K562 (cell line): ENCODE results near the gene SYNJ2. TPM values are rescaled to one million over a fixed set of nuclear protein-coding genes. Genes with fewer than 3 reads are reported as not detected.

ENCODE experiments used
- ADNP ChIP-seq: fragments of 200-800 bp; sonication (Bioruptor generic); IDR thresholded peaks from 2 replicates; pipeline ENCODE4 v1.6.1; 2016; ENCODE audit warnings: missing genetic modification characterization, missing compliant biosample characterization
- CBX8 ChIP-seq: fragments of 200-600 bp; sonication (generic); IDR thresholded peaks from 2 replicates; pipeline ENCODE4 v1.6.1; 2012; ENCODE audit warnings: borderline replicate concordance, mixed run types, low read depth, mild to moderate bottlenecking, moderate library complexity, mixed read lengths, low read length, control low read depth, inconsistent platforms; ENCODE audit not compliant: poor library complexity, severe bottlenecking; ENCODE audit errors: extremely low read depth
- COPS2 ChIP-seq: fragments of 450-650 bp; conservative IDR thresholded peaks from 2 replicates; pipeline ENCODE4 v1.6.1; 2016; ENCODE audit warnings: mild to moderate bottlenecking, moderate library complexity
- CTBP1 ChIP-seq: fragments of 450-650 bp; IDR thresholded peaks from 2 replicates; pipeline ENCODE4 v1.6.1; 2016; ENCODE audit warnings: borderline replicate concordance
- ELF4 ChIP-seq: fragments of 450-650 bp; formaldehyde crosslinking; IDR thresholded peaks from 2 replicates; pipeline ENCODE4 v1.4.0; 2022; ENCODE audit warnings: missing genetic modification characterization
- FOS ChIP-seq: IDR thresholded peaks from 3 replicates; pipeline ENCODE4 v1.6.1; 2011; ENCODE audit not compliant: insufficient read length; ENCODE audit errors: extremely low read depth
- FOXJ3 ChIP-seq: sonication (generic); formaldehyde crosslinking; IDR thresholded peaks from 2 replicates; pipeline ENCODE4 v1.4.0; 2020; ENCODE audit warnings: mild to moderate bottlenecking, missing genetic modification reagents
- HDAC2 ChIP-seq: fragments of 450-650 bp; IDR thresholded peaks from 2 replicates; pipeline ENCODE4 v1.6.1; 2016; ENCODE audit warnings: mild to moderate bottlenecking
- HIVEP1 ChIP-seq: fragments of 250-450 bp; sonication (Bioruptor Pico); IDR thresholded peaks from 2 replicates; pipeline ENCODE4 v1.4.0; 2020; ENCODE audit warnings: mild to moderate bottlenecking
- HSF4 ChIP-seq: fragments of 250-450 bp; sonication (Bioruptor Pico); IDR thresholded peaks from 2 replicates; pipeline ENCODE4 v2.1.2; 2022; ENCODE audit warnings: mild to moderate bottlenecking, moderate library complexity, borderline replicate concordance
- MAFK ChIP-seq: IDR thresholded peaks from 2 replicates; pipeline ENCODE4 v1.6.1; 2011; ENCODE audit warnings: low read length, improper control_type of control experiment
- MAZ ChIP-seq, 2 experiments: fragments of 450-650 bp in 1 of 2; sonication (generic) in 1 of 2; formaldehyde crosslinking; IDR thresholded peaks in 1 of 2; conservative IDR thresholded peaks in 1 of 2; 2 replicates each; pipeline versions ENCODE4 v1.4.0 to v1.5.0; 2020; ENCODE audit warnings: mild to moderate bottlenecking in 1 of 2, missing genetic modification reagents in 1 of 2
- RBM25 ChIP-seq: fragments of 200-400 bp; formaldehyde crosslinking; IDR thresholded peaks from 2 replicates; pipeline ENCODE4 v1.6.1; 2018; ENCODE audit warnings: low read length, low read depth, moderate library complexity; ENCODE audit not compliant: severe bottlenecking
- RCOR1 ChIP-seq, 2 experiments: IDR thresholded peaks; 2 replicates each; pipeline ENCODE4 v1.6.1; 2012; ENCODE audit warnings: low read depth in 2 of 2, low read length in 2 of 2, borderline replicate concordance in 1 of 2, improper control_type of control experiment in 1 of 2
- SAFB ChIP-seq: fragments of 200-400 bp; formaldehyde crosslinking; IDR thresholded peaks from 2 replicates; pipeline ENCODE4 v1.6.1; 2017; ENCODE audit warnings: low read depth, low read length, borderline replicate concordance
- SRSF7 ChIP-seq: fragments of 200-400 bp; formaldehyde crosslinking; optimal IDR thresholded peaks from 2 replicates; pipeline ENCODE3; 2017; ENCODE audit warnings: mild to moderate bottlenecking, low read depth, low read length
- ZBTB7A ChIP-seq: IDR thresholded peaks from 2 replicates; pipeline ENCODE4 v1.6.1; 2011; ENCODE audit warnings: low read depth, mild to moderate bottlenecking, low read length, moderate library complexity, borderline replicate concordance; ENCODE audit not compliant: control insufficient read depth
- ZNF589 ChIP-seq: fragments of 200-800 bp; sonication (Bioruptor generic); IDR thresholded peaks from 2 replicates; pipeline ENCODE4 v1.6.1; 2016; ENCODE audit warnings: low read depth, missing genetic modification characterization, missing compliant biosample characterization
- ZNF707 ChIP-seq: fragments of 250-450 bp; sonication (Bioruptor Pico); conservative IDR thresholded peaks from 2 replicates; pipeline ENCODE4 v1.8.0; 2022; ENCODE audit warnings: inconsistent platforms, mild to moderate bottlenecking, moderate library complexity
- polyA plus RNA-seq, 8 experiments: library from polyadenylated mRNA; depleted of rRNA in 4 of 8; stranded (reverse) in 5 of 8; unstranded in 3 of 8; fragments of >200 nt; fragmentation: Nextera tagmentation in 2 of 8; fragmentation: Illumina TruSeq in 1 of 8; extraction: Ambion mirVana in 2 of 8; extraction: Trizol in 1 of 8; gene quantifications; 2 replicates each; pipeline versions ENCODE4 v1.2.1 to v1.2.3, GENCODE V29; 2011 to 2014; ENCODE audit warnings: inconsistent platforms in 1 of 8, missing spikeins in 1 of 8
- total RNA-seq, 7 experiments: library from RNA; depleted of rRNA in 6 of 7; stranded (reverse); fragments of >200 nt in 6 of 7; fragmentation: Illumina TruSeq in 2 of 7; extraction: Trizol in 2 of 7; gene quantifications; 2 replicates each; pipeline versions ENCODE4 v1.2.1 to v1.2.3, GENCODE V29; 2011 to 2021; ENCODE audit warnings: low replicate concordance in 1 of 7
- TF ChIP-seq, protein P1 (sequence below): fragments of 450-650 bp; IDR thresholded peaks from 2 replicates; pipeline ENCODE4 v1.6.1; 2017; ENCODE audit warnings: antibody characterized with exemption, mild to moderate bottlenecking
- TF ChIP-seq, protein P2 (sequence below): fragments of 250-450 bp; sonication (Bioruptor Pico); IDR thresholded peaks from 2 replicates; pipeline ENCODE4 v1.4.0; 2020; ENCODE audit warnings: mild to moderate bottlenecking, moderate library complexity
- TF ChIP-seq, protein P3 (sequence below): fragments of 250-450 bp; sonication (Bioruptor Pico); IDR thresholded peaks from 2 replicates; pipeline ENCODE4 v1.4.0; 2020; ENCODE audit warnings: borderline replicate concordance

SYNJ2 gene
- total and polyA plus RNA-seq, 9 of the 15 experiments (the other 6 are each of a cell fraction or from before 2014, with no cell fraction given), result 3.0 to 27.7 (median 17.8) TPM

DNA sequence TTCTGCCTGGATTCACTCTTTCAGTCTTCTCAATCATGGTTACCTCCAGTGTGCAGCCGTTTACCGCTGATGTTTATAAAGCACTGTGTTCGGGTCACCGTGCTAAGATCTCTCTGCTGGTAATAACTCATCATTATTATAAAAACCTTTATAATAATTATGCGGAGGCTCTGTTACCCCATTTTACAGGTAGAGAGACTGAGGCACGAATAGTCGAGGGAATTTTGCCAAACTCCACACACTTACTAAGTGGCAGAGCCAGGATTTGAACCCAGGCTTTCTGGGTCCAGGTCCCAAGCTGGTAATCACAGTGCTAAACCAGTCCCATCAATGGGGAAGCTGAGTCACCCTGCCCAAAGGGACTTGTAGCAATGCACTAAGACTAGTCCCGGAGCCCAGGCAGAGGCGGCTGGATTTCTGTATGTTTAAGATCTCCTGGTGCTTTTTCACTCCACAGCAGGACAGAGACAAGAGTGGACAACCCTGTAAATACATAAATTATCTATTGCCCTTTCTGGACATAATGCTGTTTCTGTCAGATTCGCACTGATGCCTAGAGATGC, 48.1 kb downstream of the SYNJ2 start (continued):
- TF ChIP-seq ZNF589 (CRISPR knock-in tag) (no peak), CBX8 (no peak), HSF4 (CRISPR knock-in tag) (no peak), CTBP1 (no peak), MAFK (no peak), ADNP (tag) (peak; percentile 95), COPS2 (no peak), ZBTB7A (no peak), SAFB (no peak), RCOR1 (IDR thresholded peaks at IDR 0.05; ENCODE audit: borderline replicate concordance in 1 of 2, low read depth in 2 of 2, low read length in 2 of 2) (peak in 1 of 2 experiments; percentile 33; a peak in 1 of 4 replicates), ZNF707 (no peak), SRSF7 (no peak), FOS (no peak), MAZ (CRISPR knock-in tag; conservative IDR thresholded peaks at IDR 0.05 in 1 of 2, IDR thresholded peaks at IDR 0.05 in 1 of 2) (no peak), HIVEP1 (CRISPR knock-in tag) (no peak), HDAC2 (peak; percentile 37; the same call in 1 of the 2 replicates), ELF4 (CRISPR knock-in tag) (no peak), FOXJ3 (CRISPR knock-in tag) (no peak), RBM25 (peak; percentile 74)
- TF ChIP-seq, protein P1, sequence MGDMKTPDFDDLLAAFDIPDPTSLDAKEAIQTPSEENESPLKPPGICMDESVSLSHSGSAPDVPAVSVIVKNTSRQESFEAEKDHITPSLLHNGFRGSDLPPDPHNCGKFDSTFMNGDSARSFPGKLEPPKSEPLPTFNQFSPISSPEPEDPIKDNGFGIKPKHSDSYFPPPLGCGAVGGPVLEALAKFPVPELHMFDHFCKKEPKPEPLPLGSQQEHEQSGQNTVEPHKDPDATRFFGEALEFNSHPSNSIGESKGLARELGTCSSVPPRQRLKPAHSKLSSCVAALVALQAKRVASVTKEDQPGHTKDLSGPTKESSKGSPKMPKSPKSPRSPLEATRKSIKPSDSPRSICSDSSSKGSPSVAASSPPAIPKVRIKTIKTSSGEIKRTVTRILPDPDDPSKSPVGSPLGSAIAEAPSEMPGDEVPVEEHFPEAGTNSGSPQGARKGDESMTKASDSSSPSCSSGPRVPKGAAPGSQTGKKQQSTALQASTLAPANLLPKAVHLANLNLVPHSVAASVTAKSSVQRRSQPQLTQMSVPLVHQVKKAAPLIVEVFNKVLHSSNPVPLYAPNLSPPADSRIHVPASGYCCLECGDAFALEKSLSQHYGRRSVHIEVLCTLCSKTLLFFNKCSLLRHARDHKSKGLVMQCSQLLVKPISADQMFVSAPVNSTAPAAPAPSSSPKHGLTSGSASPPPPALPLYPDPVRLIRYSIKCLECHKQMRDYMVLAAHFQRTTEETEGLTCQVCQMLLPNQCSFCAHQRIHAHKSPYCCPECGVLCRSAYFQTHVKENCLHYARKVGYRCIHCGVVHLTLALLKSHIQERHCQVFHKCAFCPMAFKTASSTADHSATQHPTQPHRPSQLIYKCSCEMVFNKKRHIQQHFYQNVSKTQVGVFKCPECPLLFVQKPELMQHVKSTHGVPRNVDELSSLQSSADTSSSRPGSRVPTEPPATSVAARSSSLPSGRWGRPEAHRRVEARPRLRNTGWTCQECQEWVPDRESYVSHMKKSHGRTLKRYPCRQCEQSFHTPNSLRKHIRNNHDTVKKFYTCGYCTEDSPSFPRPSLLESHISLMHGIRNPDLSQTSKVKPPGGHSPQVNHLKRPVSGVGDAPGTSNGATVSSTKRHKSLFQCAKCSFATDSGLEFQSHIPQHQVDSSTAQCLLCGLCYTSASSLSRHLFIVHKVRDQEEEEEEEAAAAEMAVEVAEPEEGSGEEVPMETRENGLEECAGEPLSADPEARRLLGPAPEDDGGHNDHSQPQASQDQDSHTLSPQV, result no peak
- TF ChIP-seq, protein P2, sequence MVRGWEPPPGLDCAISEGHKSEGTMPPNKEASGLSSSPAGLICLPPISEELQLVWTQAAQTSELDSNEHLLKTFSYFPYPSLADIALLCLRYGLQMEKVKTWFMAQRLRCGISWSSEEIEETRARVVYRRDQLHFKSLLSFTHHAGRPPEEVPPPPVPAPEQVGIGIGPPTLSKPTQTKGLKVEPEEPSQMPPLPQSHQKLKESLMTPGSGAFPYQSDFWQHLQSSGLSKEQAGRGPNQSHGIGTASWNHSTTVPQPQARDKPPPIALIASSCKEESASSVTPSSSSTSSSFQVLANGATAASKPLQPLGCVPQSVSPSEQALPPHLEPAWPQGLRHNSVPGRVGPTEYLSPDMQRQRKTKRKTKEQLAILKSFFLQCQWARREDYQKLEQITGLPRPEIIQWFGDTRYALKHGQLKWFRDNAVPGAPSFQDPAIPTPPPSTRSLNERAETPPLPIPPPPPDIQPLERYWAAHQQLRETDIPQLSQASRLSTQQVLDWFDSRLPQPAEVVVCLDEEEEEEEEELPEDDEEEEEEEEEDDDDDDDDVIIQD (CRISPR knock-in tag), result no peak
- TF ChIP-seq, protein P3, sequence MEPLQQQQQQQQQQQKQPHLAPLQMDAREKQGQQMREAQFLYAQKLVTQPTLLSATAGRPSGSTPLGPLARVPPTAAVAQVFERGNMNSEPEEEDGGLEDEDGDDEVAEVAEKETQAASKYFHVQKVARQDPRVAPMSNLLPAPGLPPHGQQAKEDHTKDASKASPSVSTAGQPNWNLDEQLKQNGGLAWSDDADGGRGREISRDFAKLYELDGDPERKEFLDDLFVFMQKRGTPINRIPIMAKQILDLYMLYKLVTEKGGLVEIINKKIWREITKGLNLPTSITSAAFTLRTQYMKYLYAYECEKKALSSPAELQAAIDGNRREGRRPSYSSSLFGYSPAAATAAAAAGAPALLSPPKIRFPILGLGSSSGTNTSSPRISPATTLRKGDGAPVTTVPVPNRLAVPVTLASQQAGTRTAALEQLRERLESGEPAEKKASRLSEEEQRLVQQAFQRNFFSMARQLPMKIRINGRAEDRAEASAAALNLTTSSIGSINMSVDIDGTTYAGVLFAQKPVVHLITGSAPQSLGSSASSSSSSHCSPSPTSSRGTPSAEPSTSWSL (CRISPR knock-in tag), result no peak
